Adipocyte (in vitro differentiated cells): ENCODE results near the gene RAB25.

Experiments
- DNase-seq: peaks from one replicate; pipeline ENCODE4 v3.0.0-alpha.2; 2015; ENCODE audit warnings: low read depth
- H3K27me3 ChIP-seq: replicated peaks from 2 replicates; pipeline ENCODE4 v1.7.0; 2013; ENCODE audit warnings: mild to moderate bottlenecking, low read length, moderate library complexity; ENCODE audit not compliant: control insufficient read depth, insufficient read depth
- H3K36me3 ChIP-seq: 2 replicates; pipeline ENCODE4 v1.7.0; 2013; ENCODE audit warnings: low read length, mild to moderate bottlenecking, moderate library complexity; ENCODE audit not compliant: control insufficient read depth, insufficient read depth, severe bottlenecking
- H3K4me1 ChIP-seq: 2 replicates; pipeline ENCODE4 v1.7.0; 2013; ENCODE audit warnings: mild to moderate bottlenecking, low read length, moderate library complexity; ENCODE audit not compliant: control insufficient read depth, insufficient read depth
- H3K4me3 ChIP-seq: 2 replicates; pipeline ENCODE4 v1.7.0; 2013; ENCODE audit warnings: mild to moderate bottlenecking, low read length, moderate library complexity
- H3K9ac ChIP-seq: 2 replicates; pipeline ENCODE4 v1.7.0; 2013; ENCODE audit warnings: mild to moderate bottlenecking, low read length, moderate library complexity
- H3K9me3 ChIP-seq: 2 replicates; pipeline ENCODE4 v1.7.0; 2013; ENCODE audit warnings: mild to moderate bottlenecking, low read length, moderate library complexity; ENCODE audit not compliant: control insufficient read depth

Gene RAB25

DNA sequence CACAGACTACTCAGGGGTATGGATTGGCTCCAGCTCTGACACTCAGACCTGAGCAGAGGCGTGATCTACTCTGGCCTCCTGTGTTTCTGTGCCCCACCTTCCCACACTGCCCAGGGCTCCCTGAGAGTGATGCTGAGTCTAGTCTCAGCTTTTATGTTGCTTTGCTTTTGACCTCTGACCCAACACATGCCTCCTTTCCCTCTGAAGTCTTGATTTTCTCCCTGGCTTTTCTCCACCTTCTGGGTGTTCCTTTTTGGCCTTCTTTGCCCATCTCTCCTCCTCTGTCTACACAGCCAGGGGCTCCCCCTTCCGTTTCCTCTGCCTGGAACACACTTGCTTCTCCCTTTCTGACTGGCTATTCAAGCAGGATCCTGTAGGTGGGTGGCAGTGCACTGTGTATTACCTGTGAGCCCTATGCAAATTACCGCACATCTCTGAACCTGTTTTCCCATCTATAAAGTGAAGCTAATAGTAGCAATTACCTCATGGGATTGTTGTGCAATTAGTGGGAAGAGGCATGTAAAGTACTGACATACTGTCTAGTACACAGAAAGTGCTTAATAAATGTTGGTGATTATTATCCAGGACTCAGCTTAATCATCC is 35.0 kb downstream of the RAB25 start:
- H3K36me3 ChIP-seq, result no peaks in the 10 kb centered on the region
- no peak for DNase-seq
- H3K4me3 ChIP-seq, result no peak overlapping the region

DNA sequence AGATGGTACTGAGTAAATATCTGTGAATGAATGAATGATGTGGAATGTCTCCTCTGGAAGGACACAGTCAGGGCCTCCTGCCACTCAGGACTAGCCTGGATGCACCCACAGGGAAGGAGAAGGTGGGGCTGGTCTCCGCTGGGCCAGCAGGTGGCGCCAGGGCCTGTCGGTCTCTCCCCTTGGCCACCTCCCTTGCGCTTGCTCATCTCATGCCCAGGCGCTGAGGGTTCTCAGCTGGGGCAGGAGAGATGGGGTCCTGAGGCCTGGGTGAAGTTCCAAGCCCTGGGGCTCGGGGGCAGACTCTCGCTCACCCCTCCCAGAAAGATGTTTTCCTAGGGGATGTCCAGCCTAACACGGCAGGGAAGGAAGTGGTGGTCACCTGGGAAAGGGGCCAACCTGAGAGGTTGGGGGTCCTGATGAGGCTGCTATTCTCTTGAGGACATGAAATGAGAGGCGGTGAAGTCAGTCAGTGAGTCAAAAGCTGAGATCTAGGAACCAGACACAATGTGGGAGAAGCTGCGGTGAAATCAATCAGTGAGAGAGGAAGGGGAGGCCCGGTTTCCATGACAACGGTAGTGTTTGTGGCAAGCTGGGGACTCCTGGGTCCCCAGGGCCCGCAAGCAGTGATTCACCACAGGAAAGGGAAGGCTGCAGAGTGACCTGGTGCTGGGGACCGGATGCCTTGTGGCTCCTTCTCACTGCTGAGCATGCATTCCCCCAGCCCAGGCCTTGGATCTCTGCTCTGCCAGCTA is 35.9 kb downstream of the RAB25 start:
- Histone ChIP-seq H3K9ac (peak overlapping the region; percentile 82), H3K4me3 (peak overlapping the region; percentile 5), H3K27me3 (no peaks in the 10 kb centered on the region), H3K4me1 (peaks cover 24% of the 10 kb centered on the region), H3K36me3 (no peaks in the 10 kb centered on the region), H3K9me3 (no peaks in the 10 kb centered on the region)
- peak; percentile 97 for DNase-seq

More for the DNA sequence above, 35.0 kb downstream of the RAB25 start:
- Histone ChIP-seq H3K9me3 (no peaks in the 10 kb centered on the region), H3K27me3 (no peaks in the 10 kb centered on the region), H3K9ac (peak overlapping the region; percentile 82), H3K4me1 (peaks cover 23% of the 10 kb centered on the region)

DNA sequence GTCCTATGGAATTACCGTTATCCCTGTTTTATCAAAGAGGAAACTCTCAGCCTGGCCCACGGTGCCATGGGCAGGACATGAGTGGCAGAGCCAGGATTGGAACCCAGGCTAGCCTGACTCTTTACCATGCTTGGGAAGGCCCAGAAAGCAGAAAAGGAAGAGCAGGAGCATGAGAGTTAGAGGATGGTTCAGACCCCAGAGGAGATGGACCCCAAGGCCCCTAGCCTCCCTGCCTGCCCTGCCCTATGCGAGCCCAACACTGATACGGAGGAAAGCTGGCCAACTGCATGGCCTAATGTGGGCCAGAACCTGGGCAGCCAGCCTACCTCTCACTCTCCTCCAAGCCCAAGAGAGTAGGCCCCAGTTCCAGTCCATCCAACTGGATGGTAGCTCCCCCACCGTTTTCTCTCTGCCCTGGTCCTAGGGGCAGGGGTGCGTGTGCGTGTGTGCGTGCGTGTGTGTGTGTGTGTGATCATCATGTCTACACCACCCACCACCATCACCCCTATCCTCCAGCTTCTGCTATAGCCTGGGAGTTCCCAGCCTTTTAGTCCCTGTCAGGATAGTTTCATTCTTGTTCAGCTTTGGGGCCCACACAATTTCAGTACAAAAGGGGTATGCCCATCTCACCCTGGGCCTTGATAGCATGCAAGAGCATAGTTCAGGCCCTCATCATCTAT is 36.7 kb downstream of the RAB25 start:
- DNase-seq, result no peak
- peaks cover 32% of the 10 kb centered on the region for H3K4me1 ChIP-seq
- no peaks in the 10 kb centered on the region for H3K36me3 ChIP-seq
- H3K27me3 ChIP-seq, result no peaks in the 10 kb centered on the region
- peak overlapping the region; percentile 82 for H3K9ac ChIP-seq
- H3K4me3 ChIP-seq, result no peak overlapping the region
- H3K9me3 ChIP-seq, result no peaks in the 10 kb centered on the region

DNA sequence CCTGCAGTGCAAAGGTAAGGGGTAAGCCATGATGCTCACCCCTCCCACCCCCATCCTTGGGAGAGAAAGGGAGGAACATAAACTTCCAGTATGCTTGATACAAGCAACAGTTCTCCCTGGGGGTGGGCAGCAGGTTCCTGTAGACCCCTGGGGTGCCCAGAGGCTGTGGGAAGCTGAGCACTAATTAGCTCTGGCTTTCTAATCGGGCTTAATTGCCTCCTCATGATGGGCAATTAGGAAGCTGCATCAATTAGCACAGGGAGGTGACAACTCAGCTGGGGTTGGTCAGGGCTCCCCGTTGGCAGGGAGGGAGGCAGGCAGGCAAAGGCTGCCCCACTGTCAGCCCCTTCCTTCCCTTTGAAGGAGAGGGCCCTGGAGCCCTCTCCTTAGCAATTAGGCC is 37.8 kb downstream of the RAB25 start:
- Histone ChIP-seq H3K9ac (no peak overlapping the region), H3K27me3 (no peaks in the 10 kb centered on the region), H3K4me3 (no peak overlapping the region), H3K9me3 (no peaks in the 10 kb centered on the region), H3K4me1 (peaks cover 43% of the 10 kb centered on the region), H3K36me3 (no peaks in the 10 kb centered on the region)
- DNase-seq, result no peak

DNA sequence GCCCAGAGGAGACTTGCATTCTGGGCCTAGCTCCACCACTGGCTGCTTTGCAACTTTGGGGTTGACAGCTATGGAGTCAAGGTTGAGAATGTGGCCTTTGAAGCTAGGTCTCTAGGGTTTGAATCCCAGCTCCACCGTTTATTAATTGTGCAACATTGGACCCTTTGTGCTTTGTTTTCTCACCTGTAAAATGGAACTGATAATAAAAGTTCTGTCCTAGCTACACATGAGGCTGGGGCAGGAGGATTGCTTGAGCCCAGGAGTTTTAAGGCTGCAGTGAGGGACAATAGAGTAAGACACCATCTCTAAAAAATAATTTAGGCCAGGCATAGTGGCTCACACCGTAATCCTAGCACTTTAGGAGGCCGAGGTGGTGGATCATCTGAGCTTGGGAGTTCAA is 38.3 kb downstream of the RAB25 start:
- Histone ChIP-seq H3K27me3 (no peaks in the 10 kb centered on the region), H3K9ac (no peak overlapping the region), H3K9me3 (no peaks in the 10 kb centered on the region), H3K4me1 (peaks cover 48% of the 10 kb centered on the region), H3K4me3 (no peak overlapping the region), H3K36me3 (no peaks in the 10 kb centered on the region)
- no peak for DNase-seq

DNA sequence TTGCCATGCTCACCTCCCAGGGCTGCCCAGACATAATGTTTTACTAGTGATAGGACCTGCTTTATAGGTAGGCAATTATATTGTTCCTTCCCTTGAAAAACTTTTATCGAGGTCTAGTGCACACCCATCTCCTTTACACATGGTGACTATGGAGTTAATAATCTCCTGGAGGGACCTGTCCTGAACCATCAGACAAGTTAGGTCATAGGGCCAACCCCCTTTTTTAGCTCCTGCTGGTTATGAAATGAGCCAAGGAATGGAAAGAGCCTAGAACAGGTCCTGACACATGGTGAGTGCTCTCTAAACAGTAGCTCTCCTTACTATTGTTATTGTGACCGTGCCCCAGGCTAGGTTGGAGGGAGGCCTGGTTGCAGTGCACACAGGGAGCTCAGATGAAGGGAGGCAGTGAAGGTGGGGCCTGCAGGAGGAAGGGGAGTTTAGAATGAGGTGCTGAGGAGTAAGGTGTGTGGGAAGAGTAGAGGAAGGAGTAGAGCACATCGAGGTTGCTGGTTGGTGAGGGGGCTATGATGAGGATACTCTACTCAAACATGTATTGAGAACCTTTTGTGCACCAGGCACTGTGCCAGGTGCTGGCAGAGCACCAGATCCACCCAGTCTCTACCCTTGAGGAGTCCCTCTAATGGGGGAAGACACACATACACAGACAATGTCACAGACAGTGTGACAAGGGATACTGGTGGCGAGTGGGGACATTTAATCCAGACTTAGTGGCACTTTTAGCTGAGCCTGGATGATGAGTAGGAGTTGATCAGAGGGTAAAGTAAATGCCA is 39.4 kb downstream of the RAB25 start:
- DNase-seq, result no peak
- H3K4me1 ChIP-seq, result peaks cover 59% of the 10 kb centered on the region
- H3K36me3 ChIP-seq, result no peaks in the 10 kb centered on the region
- H3K9me3 ChIP-seq, result no peaks in the 10 kb centered on the region
- H3K9ac ChIP-seq, result no peak overlapping the region
- H3K4me3 ChIP-seq, result no peak overlapping the region
- H3K27me3 ChIP-seq, result no peaks in the 10 kb centered on the region

DNA sequence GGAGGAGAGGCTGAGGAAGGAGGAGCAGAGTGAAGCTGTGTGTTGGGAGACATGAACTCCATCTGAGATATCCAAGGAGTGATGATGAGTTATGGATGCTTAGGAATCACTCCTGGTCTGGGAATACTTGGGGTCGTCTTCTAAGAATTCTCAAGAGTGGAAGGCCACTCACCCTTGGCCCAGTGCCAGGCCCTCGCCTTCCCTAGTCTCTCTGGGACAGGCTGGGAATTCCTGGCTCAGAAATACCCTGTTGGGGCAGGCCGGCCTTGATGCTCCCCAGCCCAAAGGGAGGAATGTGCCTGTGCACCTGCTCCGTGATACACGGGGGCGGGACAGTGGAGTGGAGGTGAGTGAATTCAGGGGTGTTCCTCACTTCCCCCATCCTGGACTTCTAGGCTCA is 40.9 kb downstream of the RAB25 start:
- Histone ChIP-seq H3K4me3 (no peak overlapping the region), H3K27me3 (no peaks in the 10 kb centered on the region), H3K9ac (no peak overlapping the region), H3K9me3 (no peaks in the 10 kb centered on the region), H3K4me1 (peaks cover 61% of the 10 kb centered on the region), H3K36me3 (no peaks in the 10 kb centered on the region)
- DNase-seq, result no peak

DNA sequence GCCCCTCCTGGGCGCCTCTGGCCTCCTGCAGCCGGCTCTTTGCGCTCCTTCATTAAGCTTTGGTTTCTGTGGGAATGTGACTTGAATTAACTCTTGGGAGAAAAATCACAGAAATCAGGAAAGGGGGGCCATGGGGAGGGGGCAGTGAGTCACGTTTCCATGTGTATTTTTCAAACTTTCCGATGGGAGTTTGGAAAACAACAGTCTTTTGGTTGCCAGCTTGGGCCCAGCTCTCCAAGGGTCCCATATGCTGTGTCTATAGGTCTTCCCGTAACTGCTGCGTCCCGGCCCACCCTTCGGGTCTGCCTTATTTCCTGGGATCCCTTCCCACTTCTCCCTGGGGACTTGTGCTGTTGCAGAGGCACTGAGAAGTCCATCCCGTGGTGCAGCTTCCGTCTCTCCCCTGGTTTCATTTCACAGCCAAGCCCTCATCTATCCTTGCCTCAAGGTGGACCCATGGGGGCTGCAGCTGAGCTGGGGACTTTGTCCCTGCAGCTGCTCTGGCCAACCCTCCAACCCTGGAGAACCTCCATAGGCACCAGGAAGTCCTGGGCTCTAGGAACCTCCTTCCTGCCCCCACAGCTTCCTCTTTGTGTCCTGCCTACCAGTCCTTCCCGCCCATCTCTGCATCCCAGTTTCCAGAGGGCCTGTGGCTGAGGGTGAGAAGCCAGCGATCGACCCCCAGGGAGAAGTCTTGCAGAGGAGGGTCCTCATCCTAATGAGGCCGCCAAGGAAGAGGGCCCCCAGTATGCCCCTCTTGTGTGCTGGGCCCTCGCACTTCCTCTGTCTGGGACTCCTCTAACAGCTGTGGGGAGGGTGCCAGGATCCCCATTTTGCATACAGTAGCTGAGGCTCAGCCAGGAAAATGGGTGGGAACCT is 41.9 kb downstream of the RAB25 start:
- H3K27me3 ChIP-seq, result no peaks in the 10 kb centered on the region
- DNase-seq, result peak; percentile 63
- H3K4me3 ChIP-seq, result peak overlapping the region; percentile 59
- H3K9me3 ChIP-seq, result no peaks in the 10 kb centered on the region
- no peaks in the 10 kb centered on the region for H3K36me3 ChIP-seq
- H3K4me1 ChIP-seq, result peaks cover 62% of the 10 kb centered on the region
- peak overlapping the region; percentile 80 for H3K9ac ChIP-seq

DNA sequence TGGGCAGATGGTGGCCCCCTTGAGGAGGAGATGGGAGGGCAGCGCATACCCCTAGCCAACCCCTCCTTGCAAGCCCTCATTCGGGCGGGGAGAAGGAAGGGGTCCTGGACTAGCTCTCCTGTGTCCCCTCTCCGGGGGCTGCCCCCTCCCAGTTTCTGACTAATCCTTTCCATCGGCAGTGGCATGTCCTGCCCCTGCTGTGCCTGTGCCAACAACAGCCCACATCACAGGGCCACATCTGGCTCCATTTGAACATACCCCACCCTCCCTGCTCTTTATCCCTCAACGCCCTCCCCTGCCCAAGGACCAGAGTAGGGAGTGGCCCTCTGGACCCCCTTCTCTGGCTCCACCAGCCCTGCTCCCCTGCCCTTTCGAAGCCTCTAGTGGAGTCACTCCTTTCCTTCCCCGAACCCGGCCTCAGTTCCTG is 42.6 kb downstream of the RAB25 start:
- Histone ChIP-seq H3K4me1 (peaks cover 69% of the 10 kb centered on the region), H3K9ac (peak overlapping the region; percentile 80), H3K27me3 (no peaks in the 10 kb centered on the region), H3K4me3 (peak overlapping the region; percentile 59), H3K36me3 (no peaks in the 10 kb centered on the region), H3K9me3 (no peaks in the 10 kb centered on the region)
- DNase-seq, result peak; percentile 79

DNA sequence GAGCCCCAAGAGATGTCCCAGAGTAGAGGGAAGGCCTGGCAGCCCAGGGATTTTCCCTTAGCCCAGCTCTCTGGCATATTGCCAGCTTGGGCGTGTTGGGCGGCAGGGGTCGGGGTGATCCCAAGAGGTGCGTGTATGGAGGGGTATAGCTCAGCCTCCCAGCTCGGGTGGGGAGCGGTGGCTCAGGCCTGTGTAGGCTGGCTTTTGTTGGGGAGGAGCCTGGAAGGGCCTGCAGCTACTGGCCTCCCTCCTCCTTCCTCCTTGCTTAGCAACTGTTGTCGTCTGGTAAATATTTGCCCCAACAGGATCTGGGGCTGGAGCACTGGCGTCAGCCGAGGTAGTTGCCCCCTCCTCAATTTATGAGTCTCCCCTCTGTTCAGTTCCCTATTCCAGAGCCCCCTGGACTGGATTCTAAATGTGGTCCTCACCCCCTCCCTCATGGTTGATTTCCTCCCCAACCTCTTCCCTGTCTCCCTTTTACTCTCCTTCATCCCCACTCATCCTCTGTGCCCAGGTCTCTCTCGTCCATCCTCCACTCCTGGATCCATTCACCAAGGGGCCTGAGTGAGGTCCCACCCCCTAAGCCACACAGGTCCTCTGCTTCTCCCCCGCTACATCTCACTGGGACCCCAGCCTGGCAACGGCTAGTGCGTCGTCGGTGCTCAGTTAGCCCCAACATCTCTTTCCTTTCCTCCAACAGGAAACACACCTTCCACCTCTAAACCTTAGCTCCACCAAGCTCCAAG is 43.3 kb downstream of the RAB25 start:
- peak; percentile 92 for DNase-seq
- no peaks in the 10 kb centered on the region for H3K36me3 ChIP-seq
- peaks cover 74% of the 10 kb centered on the region for H3K4me1 ChIP-seq
- no peaks in the 10 kb centered on the region for H3K9me3 ChIP-seq
- H3K4me3 ChIP-seq, result peak overlapping the region; percentile 59
- H3K9ac ChIP-seq, result peak overlapping the region; percentile 80
- H3K27me3 ChIP-seq, result no peaks in the 10 kb centered on the region
